Measurements from ENCODE around the gene ABCC10. TPM values are rescaled to one million over a fixed set of nuclear protein-coding genes. Genes with fewer than 3 reads are reported as not detected.

Gene ABCC10
- polyA plus RNA-seq, 1 experiment = 27.8 TPM

DNA sequence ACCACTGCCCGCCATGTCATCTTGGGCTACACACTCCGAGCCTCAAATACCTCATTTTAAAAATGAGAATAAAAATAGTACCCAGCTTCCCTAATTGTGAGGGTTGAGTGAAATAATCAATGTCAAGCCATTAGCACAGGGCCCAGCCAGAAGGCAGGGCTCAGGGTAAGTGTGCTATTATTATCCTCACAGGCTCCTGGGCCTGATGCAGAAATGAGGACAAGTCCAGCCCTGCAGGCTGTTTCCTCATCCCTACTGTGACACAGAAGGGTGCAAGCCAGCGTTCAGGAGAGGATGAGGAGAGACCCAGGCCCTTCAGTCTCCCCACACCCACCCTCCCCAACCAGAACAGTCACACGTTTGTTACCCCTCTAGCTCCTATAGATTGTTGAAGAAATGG lies 24.0 kb downstream of the ABCC10 start:
- no peak for DNase-seq (ENCODE audit: low read depth)
- Histone ChIP-seq H3K4me3 (ENCODE audit: low read depth, low read length) (no peak overlapping the region), H3K27me3 (ENCODE audit: control insufficient read depth, insufficient read depth, low read length) (no peaks in the 10 kb centered on the region), H3K36me3 (ENCODE audit: control insufficient read depth, insufficient read depth, low read length) (peaks cover 34% of the 10 kb centered on the region)
- ChIA-PET POLR2A (no interaction called here), CTCF (interaction anchor here (1.0 to 8.0 kb wide), 2 partner anchors 55 to 187 kb away, joined by 3 to 134 read pairs; partner anchors contain the start of gene LRRC73)
- TF ChIP-seq, protein P1, sequence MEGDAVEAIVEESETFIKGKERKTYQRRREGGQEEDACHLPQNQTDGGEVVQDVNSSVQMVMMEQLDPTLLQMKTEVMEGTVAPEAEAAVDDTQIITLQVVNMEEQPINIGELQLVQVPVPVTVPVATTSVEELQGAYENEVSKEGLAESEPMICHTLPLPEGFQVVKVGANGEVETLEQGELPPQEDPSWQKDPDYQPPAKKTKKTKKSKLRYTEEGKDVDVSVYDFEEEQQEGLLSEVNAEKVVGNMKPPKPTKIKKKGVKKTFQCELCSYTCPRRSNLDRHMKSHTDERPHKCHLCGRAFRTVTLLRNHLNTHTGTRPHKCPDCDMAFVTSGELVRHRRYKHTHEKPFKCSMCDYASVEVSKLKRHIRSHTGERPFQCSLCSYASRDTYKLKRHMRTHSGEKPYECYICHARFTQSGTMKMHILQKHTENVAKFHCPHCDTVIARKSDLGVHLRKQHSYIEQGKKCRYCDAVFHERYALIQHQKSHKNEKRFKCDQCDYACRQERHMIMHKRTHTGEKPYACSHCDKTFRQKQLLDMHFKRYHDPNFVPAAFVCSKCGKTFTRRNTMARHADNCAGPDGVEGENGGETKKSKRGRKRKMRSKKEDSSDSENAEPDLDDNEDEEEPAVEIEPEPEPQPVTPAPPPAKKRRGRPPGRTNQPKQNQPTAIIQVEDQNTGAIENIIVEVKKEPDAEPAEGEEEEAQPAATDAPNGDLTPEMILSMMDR (IDR thresholded peaks at IDR 0.05; ENCODE audit: insufficient read depth, low read depth, low read length) = no peak

DNA sequence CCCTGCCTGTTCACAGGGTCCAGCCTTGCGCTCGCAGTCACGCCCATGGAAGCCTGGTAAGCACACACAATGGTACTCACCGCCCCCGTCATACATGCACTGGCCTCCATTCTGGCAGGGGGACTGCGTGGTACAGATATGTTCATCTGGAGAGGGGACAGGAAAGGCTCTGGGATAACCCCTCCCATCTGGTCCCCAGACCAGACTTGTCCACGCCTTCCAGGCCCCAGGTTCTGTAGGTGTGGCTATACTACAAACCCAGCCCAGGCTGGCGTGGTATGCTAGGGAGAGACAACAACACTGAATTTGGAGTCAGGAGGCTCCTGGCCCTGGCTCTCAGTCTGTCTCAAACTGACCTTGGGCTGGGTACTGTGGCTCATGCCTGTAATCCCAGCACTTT lies 24.6 kb downstream of the ABCC10 start:
- CTCF ChIA-PET = interaction anchor here (2.6 to 8.0 kb wide), 3 partner anchors 10 to 54 kb away, joined by 11 to 134 read pairs (median 87); partner anchors contain the start of gene LRRC73
- POLR2A ChIA-PET = no interaction called here
- no peak overlapping the region for H3K4me3 ChIP-seq (ENCODE audit: low read depth, low read length)
- H3K27me3 ChIP-seq (ENCODE audit: control insufficient read depth, insufficient read depth, low read length) = 0 out of 2 replicates have a peak, but pooled peaks cover 2% of the 10 kb centered on the region
- DNase-seq (ENCODE audit: low read depth) = no peak
- peaks cover 34% of the 10 kb centered on the region for H3K36me3 ChIP-seq (ENCODE audit: control insufficient read depth, insufficient read depth, low read length)
- TF ChIP-seq, protein P1 (IDR thresholded peaks at IDR 0.05; ENCODE audit: insufficient read depth, low read depth, low read length) = no peak

DNA sequence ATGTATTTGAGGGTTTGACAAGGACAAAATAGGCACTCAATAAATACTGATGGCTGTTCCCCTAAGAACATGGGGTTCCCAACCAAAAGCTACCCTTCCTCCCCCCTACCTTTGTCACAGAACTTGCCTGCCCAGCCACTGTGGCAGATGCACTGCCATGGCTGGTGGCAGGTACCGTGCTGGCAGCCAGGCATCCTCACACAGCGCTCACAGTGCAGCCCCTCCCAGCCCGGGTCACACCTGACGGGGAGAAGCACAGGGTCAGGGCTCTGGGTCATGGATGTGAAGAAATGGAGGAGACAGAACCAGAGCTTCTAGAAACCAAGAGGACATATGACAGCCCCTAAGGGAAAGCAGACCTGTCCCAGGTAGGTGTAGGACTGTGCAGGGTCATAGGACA lies 25.6 kb downstream of the ABCC10 start:
- TF ChIP-seq, protein P1 (IDR thresholded peaks at IDR 0.05; ENCODE audit: insufficient read depth, low read depth, low read length) = no peak
- DNase-seq (ENCODE audit: low read depth) = no peak
- peaks cover 31% of the 10 kb centered on the region for H3K36me3 ChIP-seq (ENCODE audit: control insufficient read depth, insufficient read depth, low read length)
- CTCF ChIA-PET = interaction anchor here (1.0 to 8.0 kb wide), 5 partner anchors 11 to 171 kb away, joined by 3 to 134 read pairs (median 11); partner anchors contain the start of gene LRRC73
- H3K27me3 ChIP-seq (ENCODE audit: control insufficient read depth, insufficient read depth, low read length) = 0 out of 2 replicates have a peak, but pooled peaks cover 2% of the 10 kb centered on the region
- no peak overlapping the region for H3K4me3 ChIP-seq (ENCODE audit: low read depth, low read length)
- POLR2A ChIA-PET = no interaction called here

DNA sequence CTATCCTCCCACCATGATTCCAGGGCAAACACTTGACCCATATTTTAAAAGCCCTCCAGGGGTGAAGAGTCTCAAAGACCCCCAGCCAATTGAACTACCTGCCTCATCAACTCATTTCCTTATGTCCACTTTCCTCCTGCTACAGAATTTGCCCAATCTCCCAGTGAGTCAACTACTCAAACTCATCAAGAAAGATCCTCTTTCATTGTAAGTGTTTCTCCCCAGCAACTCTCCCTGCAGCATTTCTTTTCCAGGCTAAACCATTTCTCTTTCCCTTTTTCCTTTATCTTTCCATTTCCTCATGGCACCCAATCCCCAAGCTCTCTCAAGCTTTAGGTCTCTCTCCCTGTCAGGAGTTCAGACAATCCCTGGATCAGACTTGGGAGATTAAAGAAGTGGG lies 26.5 kb downstream of the ABCC10 start:
- TF ChIP-seq, protein P1 (IDR thresholded peaks at IDR 0.05; ENCODE audit: insufficient read depth, low read depth, low read length) = no peak
- no peak for DNase-seq (ENCODE audit: low read depth)
- Histone ChIP-seq H3K36me3 (ENCODE audit: control insufficient read depth, insufficient read depth, low read length) (peaks cover 24% of the 10 kb centered on the region), H3K4me3 (ENCODE audit: low read depth, low read length) (no peak overlapping the region), H3K27me3 (ENCODE audit: control insufficient read depth, insufficient read depth, low read length) (0 out of 2 replicates have a peak, but pooled peaks cover 2% of the 10 kb centered on the region)
- POLR2A ChIA-PET = no interaction called here
- CTCF ChIA-PET = interaction anchor here (0.6 to 8.0 kb wide), 12 partner anchors 9 to 261 kb away, joined by 3 to 134 read pairs (median 4); partner anchors contain the start of gene LRRC73

DNA sequence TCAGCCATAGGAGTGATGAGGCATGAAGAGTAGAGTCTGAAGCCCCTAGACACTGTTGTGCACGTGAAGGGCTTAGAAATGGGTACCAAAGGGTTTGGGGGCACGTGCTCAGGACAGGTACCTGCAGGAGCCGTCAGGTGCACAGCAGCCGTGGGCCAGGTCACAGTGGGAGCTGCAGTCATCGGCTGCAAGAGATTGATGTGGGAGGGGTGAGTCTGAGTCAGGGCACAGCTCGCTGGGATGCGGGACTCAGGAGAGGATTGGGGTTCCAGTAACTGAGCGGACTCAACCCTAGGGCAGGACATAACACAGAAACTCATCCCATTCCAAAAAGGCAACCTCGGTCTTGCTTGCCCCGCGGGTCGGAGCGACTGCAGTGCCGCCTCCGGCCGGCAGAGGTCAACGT lies 27.0 kb downstream of the ABCC10 start:
- Histone ChIP-seq H3K27me3 (ENCODE audit: control insufficient read depth, insufficient read depth, low read length) (0 out of 2 replicates have a peak, but pooled peaks cover 2% of the 10 kb centered on the region), H3K36me3 (ENCODE audit: control insufficient read depth, insufficient read depth, low read length) (peaks cover 21% of the 10 kb centered on the region), H3K4me3 (ENCODE audit: low read depth, low read length) (peak overlapping the region; percentile 62)
- DNase-seq (ENCODE audit: low read depth) = no peak
- ChIA-PET CTCF (interaction anchor here (0.6 to 8.0 kb wide), 11 partner anchors 10 to 261 kb away, joined by 3 to 134 read pairs (median 4); partner anchors contain the start of gene LRRC73), POLR2A (no interaction called here)
- TF ChIP-seq, protein P1 (IDR thresholded peaks at IDR 0.05; ENCODE audit: insufficient read depth, low read depth, low read length) = peak; percentile 98

Data from BJ (cell line).